ENCODE measurements around the gene OSBPL10. TPM values are rescaled to one million over a fixed set of nuclear protein-coding genes. Genes with fewer than 3 reads are reported as not detected.

OSBPL10 gene
- polyA plus RNA-seq, 1 donor from 2014 or later: 2.0 TPM

GRCh38 chr3:31999907-32000439 is 18.9 kb upstream of the OSBPL10 start:
- H3K9ac ChIP-seq (ENCODE audit: low read length): no peak overlapping the region

GRCh38 chr3:31997500-31997899 is 16.4 kb upstream of the OSBPL10 start:
- Histone ChIP-seq H3K27ac (ENCODE audit: low read length) (no peak overlapping the region), H4K20me1 (ENCODE audit: insufficient read depth) (no peaks in the 10 kb centered on the region), H3K4me2 (ENCODE audit: low read length) (no peak overlapping the region), H3F3A (ENCODE audit: insufficient read depth, low read length, poor library complexity, severe bottlenecking) (no peaks in the 10 kb centered on the region), H3K9me3 (ENCODE audit: low read length) (no peaks in the 10 kb centered on the region), H3K4me3 (ENCODE audit: low read length) (no peak overlapping the region), H2AFZ (ENCODE audit: low read depth, low read length) (no peak overlapping the region), H3K27me3 (ENCODE audit: insufficient read depth, low read depth, low read length) (no peaks in the 10 kb centered on the region), H3K79me2 (replicated peaks; ENCODE audit: insufficient read depth, low read length) (no peaks in the 10 kb centered on the region), H3K9ac (ENCODE audit: low read length) (no peak overlapping the region), H3K9me2 (ENCODE audit: insufficient read depth, low read length) (no peaks in the 10 kb centered on the region), H3K36me3 (ENCODE audit: insufficient read depth, low read length) (no peaks in the 10 kb centered on the region)
- TF ChIP-seq MXI1 (conservative IDR thresholded peaks at IDR 0.05; ENCODE audit: poor library complexity, severe bottlenecking) (no peak), CTCF (IDR thresholded peaks at IDR 0.05; ENCODE audit: poor library complexity, severe bottlenecking) (no peak), EZH2 (IDR thresholded peaks at IDR 0.05; ENCODE audit: borderline replicate concordance, insufficient read depth, low read length, poor library complexity, severe bottlenecking) (no peak), SMC3 (conservative IDR thresholded peaks at IDR 0.05; ENCODE audit: poor library complexity) (no peak), POLR2AphosphoS5 (IDR thresholded peaks at IDR 0.05) (no peak), TAF1 (IDR thresholded peaks at IDR 0.05; ENCODE audit: low read depth) (no peak)

More at GRCh38 chr3:31999907-32000439, 18.9 kb upstream of the OSBPL10 start:
- H3K9me3 ChIP-seq (ENCODE audit: low read length): no peaks in the 10 kb centered on the region
- H3K4me2 ChIP-seq (ENCODE audit: low read length): no peak overlapping the region
- H4K20me1 ChIP-seq (ENCODE audit: insufficient read depth): no peaks in the 10 kb centered on the region
- no peak overlapping the region for H3K4me3 ChIP-seq (ENCODE audit: low read length)
- H2AFZ ChIP-seq (ENCODE audit: low read depth, low read length): no peak overlapping the region
- H3K9me2 ChIP-seq (ENCODE audit: insufficient read depth, low read length): no peaks in the 10 kb centered on the region
- no peaks in the 10 kb centered on the region for H3K79me2 ChIP-seq (replicated peaks; ENCODE audit: insufficient read depth, low read length)
- TF ChIP-seq MXI1 (conservative IDR thresholded peaks at IDR 0.05; ENCODE audit: poor library complexity, severe bottlenecking) (no peak), EZH2 (IDR thresholded peaks at IDR 0.05; ENCODE audit: borderline replicate concordance, insufficient read depth, low read length, poor library complexity, severe bottlenecking) (no peak), SMC3 (conservative IDR thresholded peaks at IDR 0.05; ENCODE audit: poor library complexity) (no peak), POLR2AphosphoS5 (IDR thresholded peaks at IDR 0.05) (no peak), CTCF (IDR thresholded peaks at IDR 0.05; ENCODE audit: poor library complexity, severe bottlenecking) (no peak), RAD21 (conservative IDR thresholded peaks at IDR 0.05) (no peak), REST (IDR thresholded peaks at IDR 0.05; ENCODE audit: borderline replicate concordance) (no peak), EP300 (conservative IDR thresholded peaks at IDR 0.05; ENCODE audit: poor library complexity, severe bottlenecking) (no peak), TAF1 (IDR thresholded peaks at IDR 0.05; ENCODE audit: low read depth) (no peak)
- no peak overlapping the region for H3K27ac ChIP-seq (ENCODE audit: low read length)
- H3F3A ChIP-seq (ENCODE audit: insufficient read depth, low read length, poor library complexity, severe bottlenecking): no peaks in the 10 kb centered on the region
- H3K27me3 ChIP-seq (ENCODE audit: insufficient read depth, low read depth, low read length): no peaks in the 10 kb centered on the region
- no peaks in the 10 kb centered on the region for H3K36me3 ChIP-seq (ENCODE audit: insufficient read depth, low read length)

All from neural cell (in vitro differentiated cells).